NOMO-1 treated with dmso at 0.1 percent for 144 hours (cell line): ENCODE data around the gene PAGR1.
"Not testable (repeated sequence)": the region's sequence is repeated elsewhere in the genome, so short reads cannot be mapped to it uniquely, and the experiment has no call there.

ENCODE experiments used
- DNase-seq: peaks from one replicate; lab custom pipeline; 2025; ENCODE audit not compliant: unreplicated experiment; lab: John Stamatoyannopoulos, UW

PAGR1 gene

GRCh38 chr16:29815793-29816693 is at the start of gene PAGR1:
Gene PAGR1, plus strand, starts transcription at chr16:29816152. Its CDS starts 374 bp downstream, at chr16:29816526.
- peak; percentile 97 for DNase-seq

DNA sequence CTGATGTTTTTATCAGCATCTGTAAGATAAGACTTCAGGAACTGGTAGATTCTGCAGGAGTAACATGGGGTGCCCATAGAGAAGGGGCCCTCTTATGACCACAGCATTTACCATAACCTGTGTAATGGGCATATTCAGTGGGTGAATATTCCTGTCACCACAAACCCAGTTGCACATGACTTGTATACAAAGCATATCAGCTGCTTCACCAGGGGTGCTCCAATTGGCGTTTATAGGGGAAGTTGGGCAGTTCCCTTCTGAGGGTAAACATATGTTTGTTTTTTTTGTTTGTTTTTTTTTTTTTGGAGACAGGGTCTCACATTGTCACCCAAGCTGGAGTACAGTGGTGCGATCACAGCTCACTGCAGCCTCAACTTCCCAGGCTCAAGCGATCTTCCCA is 49.4 kb upstream of the PAGR1 start:
- no peak for DNase-seq

- DNase-seq = no peak
Observed at GRCh38 chr16:29767062-29767461, 48.9 kb upstream of the PAGR1 start.

- DNase-seq = no peak
Observed at GRCh38 chr16:29769507-29769906, 46.4 kb upstream of the PAGR1 start.

DNA sequence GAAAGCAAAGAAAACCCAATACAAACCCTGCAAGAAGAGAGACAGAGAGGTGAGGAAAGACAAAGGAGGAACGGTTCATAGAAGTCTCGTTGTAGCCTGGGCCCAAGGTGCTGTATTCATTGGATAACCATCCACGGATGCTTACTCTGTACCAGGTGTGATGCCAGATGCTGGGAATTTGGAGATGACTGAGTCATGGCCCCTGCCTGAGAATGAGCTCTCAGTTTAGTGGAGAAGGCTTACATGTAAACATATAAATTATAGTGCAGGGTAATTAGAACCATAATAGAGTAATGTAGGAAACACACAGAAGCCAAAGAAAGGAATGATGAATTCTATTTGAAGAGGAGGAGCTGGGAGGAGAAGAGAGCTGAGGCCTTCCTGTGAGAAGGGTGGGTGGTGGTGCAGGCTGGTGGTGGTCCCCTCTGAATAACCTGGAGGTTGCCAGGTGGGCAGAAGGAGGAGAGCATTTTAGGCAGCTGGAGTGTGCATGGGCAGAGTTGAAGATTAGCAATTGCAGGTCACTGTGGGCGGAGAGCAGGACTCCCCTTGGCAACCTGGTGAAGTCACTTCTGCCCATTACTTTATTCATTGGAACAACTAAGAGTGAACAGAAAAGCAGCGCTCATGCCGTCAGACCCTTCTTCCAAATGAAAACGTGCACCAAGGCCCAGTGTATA is 45.6 kb upstream of the PAGR1 start:
- DNase-seq = no peak

DNA sequence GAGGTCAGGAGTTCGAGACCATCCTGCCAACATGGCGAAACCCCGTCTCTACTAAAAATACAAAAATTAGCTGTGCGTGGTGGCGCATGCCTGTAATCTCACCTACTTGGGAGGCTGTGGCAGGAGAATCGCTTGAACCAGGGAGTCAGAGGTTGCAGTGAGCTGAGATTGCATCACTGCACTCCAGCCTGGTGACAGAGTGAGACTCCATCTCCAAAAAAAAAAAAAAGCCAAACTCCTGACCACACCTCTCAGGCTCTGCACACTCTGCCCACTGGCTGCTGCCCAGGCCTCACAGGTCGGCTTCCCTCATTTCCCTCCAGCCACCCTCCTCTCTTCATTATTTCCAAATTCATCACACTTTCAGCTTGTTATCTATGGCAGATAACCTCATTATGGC is 43.6 kb upstream of the PAGR1 start:
- not testable (repeated sequence) for DNase-seq

- no peak for DNase-seq
Observed at GRCh38 chr16:29774730-29775129, 41.2 kb upstream of the PAGR1 start.

- DNase-seq = no peak
Observed at GRCh38 chr16:29775742-29776408, 40.1 kb upstream of the PAGR1 start.

DNA sequence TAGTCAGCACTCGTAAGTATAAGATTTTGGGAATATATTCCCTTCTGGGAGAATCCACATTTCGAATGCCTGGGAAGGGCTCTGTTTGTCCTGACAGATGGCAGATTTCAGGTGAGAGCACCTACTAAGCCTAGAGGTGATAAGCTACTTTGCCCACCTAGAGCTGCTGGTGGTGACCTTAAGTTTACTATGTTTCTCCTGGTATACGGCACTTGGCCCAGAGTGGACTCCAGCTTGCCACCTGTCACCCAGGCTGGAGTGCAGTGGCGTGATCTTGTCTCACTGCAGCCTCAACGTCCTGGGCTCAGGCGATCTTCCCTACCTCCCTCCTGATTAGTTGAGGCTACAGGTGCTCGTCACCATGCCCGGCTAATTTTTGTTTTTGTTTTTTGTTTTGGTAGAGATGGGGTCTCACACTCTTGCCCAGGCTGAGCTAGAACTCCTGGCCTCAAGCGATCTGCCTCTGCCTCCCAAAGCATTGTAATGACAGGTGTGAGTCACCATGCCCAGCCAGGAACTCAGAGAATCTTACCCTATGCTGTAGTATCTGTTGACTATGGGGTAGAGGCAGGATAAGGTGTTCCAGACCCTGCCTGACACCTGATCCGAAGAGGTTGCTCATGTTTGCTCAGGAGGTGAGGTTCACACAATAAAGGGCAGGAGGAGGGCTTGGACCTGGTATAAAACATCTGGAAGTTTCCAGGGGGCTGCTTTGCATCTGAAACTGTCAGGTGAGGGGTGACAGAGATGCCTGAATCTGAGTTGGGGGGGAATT is 38.2 kb upstream of the PAGR1 start, which contains the start of gene ZG16:
ZG16 (plus strand) TSS at position 681 of the 775 bp plus-strand sequence. CDS start 1,011 bp downstream, outside the sequence.
- no peak for DNase-seq

- no peak for DNase-seq
Observed at GRCh38 chr16:29779474-29779873, 36.5 kb upstream of the PAGR1 start.

DNA sequence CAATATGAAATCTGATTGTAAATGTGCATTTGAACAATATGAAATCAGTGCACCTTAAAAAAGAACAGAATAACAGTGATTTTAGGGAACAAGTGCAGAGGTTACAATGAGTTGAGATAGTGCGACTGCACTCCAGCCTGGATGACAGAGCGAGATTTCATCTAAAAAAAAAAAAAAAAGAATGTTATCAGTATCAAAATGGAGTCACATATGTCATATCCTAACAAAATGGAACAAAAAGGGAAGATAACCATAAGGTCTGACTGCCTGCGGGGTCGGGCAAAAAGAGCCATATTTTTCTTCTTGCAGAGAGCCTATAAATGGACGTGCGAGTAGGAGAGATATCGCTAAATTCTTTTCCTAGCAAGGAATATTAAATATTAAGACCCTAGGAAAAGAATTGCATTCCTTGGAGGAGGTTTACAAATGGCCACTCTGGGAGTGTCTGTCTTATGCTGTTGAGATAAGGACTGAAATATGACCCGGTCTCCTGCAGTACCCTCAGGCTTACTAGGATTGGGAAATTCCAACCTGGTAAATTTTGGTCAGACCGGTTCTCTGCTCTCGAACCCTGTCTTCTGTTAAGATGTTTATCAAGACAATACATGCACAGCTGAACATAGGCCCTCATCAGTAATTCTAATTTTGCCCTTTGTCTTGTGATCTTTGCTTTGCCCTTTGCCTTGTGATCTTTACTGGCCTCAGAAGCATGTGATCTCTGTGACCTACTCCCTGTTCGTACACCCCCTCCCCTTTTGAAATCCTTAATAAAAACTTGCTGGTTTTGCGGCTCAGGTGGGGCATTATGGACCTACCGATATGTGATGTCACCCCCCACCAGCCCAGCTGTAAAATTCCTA is 32.6 kb upstream of the PAGR1 start:
- DNase-seq = not testable (repeated sequence)

DNA sequence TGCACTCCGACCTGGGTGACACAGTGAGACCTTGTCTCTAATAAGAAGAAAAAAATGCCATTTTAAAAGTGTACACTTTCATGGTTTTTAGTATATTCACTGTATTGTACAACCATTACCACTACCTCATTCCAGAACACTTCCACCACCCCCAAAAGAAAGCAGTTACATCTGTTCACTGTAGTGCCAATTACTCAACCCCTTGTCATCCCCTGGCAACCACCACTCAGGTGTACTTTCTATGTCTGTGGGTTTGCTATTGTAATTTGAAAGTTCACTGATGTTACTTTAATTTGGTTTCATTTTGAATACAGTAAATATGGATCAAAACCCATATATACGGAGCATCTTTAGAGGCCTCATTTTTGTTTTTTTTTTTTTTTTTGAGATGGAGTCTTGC is 31.8 kb upstream of the PAGR1 start:
- no peak for DNase-seq

- DNase-seq = no peak
Observed at GRCh38 chr16:29784901-29785500, 31.0 kb upstream of the PAGR1 start.

DNA sequence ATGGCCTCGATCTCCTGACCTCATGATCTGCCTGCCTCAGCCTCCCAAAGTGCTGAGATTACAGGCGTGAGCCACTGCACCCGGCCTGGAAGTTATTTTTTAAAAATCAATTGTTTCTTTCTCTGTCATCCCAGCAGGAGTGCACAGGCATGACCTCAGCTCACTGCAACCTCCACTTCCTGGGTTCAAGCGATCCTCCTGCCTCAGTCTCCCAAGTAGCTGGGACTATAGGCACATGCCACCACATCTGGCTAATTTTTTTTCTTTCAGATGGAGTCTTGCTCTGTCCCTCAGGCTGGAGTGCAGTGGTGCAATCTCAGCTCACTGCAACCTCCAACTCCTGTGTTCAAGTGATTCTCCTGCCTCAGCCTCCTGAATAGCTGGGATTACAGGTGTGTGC is 28.8 kb upstream of the PAGR1 start:
- DNase-seq = not testable (repeated sequence)

GRCh38 chr16:29789775-29790182 is 26.2 kb upstream of the PAGR1 start:
- no peak for DNase-seq

DNA sequence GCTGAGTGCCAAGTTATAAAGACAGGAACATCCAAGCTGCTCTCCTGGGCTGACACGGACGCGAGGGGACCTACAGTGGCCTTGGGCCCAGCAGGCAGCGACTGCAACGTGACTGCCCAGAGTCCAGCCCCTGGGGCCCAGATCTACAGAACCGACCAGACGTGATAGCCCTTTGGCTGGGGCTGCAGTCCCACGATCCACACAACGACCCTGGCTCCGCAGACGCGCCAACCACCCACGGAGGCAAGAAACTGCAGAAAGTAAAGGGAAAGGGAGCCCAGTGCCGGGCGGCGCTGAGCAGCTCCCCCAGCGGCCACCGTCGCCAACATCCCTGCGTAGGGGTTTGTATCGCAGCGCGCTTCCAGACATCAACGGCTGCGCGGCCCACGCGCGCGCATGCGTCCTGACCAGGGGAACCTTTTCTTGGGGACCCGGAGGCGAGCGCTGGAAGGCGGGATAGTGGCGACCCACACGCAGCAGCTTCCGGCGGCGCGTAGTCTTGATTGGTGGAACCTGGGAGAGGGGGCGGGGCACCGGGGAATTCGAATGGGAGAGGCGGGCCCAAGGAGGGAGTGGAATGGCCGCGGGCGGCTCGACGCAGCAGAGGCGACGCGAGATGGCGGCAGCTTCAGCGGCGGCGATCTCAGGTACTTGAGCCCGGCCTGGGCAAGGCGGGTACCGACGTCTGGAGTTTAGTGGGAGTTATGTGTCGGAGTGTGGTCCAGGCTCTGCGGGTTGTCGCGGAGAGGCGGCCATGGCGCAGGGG is 25.6 kb upstream of the PAGR1 start, which contains the start of gene KIF22:
KIF22 (plus strand) TSS at position 569 of the 766 bp plus-strand sequence; CDS start at position 578, 9 bp downstream.
- peak; percentile 96 for DNase-seq

DNA sequence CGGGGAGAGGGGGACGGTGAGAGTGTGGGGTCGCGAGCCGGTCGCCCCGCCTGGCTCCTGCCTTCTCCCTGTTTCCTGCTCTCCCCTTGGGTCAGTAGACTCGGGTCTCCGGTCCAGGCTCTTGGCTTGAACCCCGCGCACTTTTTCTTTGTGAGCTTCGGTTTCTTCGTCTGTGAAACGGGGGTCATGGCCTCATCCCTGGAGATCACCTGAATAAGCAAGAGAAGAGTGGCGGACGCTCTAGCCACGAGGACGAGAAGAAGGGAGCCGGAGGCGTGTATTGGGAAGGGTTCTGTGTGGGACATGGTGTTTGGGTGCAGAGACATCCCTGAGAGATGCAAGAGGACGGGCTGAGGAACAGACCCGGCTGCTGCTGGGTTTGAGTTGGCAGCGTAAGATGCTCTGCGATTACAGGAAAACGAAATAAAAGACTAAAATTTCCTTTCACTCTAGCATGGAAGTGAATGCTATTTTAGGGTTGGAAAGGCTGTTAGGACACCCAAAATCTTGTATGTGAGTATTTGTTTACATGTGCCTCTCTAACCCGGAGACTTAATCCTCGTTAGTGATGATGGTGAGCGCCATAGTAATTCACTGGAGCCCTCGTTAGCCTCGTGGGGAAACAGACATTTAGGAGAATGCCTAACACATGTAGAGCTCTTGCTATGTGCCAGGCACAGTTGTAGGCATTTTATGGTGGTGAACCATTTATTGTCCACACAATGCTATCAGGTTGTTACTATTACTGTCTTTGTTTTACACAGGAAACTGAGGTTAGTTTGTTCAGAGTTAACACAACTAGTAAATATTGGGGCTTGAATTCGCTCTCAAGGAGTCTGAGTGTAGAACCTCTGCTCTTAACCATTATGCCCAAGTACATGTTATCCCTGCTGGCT is 24.8 kb upstream of the PAGR1 start:
- DNase-seq = no peak
